ENCODE results near the gene TIGD6.

- TF ChIP-seq, protein P1, sequence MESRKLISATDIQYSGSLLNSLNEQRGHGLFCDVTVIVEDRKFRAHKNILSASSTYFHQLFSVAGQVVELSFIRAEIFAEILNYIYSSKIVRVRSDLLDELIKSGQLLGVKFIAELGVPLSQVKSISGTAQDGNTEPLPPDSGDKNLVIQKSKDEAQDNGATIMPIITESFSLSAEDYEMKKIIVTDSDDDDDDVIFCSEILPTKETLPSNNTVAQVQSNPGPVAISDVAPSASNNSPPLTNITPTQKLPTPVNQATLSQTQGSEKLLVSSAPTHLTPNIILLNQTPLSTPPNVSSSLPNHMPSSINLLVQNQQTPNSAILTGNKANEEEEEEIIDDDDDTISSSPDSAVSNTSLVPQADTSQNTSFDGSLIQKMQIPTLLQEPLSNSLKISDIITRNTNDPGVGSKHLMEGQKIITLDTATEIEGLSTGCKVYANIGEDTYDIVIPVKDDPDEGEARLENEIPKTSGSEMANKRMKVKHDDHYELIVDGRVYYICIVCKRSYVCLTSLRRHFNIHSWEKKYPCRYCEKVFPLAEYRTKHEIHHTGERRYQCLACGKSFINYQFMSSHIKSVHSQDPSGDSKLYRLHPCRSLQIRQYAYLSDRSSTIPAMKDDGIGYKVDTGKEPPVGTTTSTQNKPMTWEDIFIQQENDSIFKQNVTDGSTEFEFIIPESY (IDR thresholded peaks at IDR 0.05), result no peak
- TF ChIP-seq, protein P2, sequence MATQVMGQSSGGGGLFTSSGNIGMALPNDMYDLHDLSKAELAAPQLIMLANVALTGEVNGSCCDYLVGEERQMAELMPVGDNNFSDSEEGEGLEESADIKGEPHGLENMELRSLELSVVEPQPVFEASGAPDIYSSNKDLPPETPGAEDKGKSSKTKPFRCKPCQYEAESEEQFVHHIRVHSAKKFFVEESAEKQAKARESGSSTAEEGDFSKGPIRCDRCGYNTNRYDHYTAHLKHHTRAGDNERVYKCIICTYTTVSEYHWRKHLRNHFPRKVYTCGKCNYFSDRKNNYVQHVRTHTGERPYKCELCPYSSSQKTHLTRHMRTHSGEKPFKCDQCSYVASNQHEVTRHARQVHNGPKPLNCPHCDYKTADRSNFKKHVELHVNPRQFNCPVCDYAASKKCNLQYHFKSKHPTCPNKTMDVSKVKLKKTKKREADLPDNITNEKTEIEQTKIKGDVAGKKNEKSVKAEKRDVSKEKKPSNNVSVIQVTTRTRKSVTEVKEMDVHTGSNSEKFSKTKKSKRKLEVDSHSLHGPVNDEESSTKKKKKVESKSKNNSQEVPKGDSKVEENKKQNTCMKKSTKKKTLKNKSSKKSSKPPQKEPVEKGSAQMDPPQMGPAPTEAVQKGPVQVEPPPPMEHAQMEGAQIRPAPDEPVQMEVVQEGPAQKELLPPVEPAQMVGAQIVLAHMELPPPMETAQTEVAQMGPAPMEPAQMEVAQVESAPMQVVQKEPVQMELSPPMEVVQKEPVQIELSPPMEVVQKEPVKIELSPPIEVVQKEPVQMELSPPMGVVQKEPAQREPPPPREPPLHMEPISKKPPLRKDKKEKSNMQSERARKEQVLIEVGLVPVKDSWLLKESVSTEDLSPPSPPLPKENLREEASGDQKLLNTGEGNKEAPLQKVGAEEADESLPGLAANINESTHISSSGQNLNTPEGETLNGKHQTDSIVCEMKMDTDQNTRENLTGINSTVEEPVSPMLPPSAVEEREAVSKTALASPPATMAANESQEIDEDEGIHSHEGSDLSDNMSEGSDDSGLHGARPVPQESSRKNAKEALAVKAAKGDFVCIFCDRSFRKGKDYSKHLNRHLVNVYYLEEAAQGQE (IDR thresholded peaks at IDR 0.05), result no peak
Observed at GRCh38 chr5:150017226-150018005, 17.0 kb upstream of the TIGD6 start.
